GM12878 (cell line): ENCODE measurements around the gene TASOR2.

Experiments used
- BACH1 ChIP-seq: fragments of 450-650 bp; IDR thresholded peaks from 2 replicates; pipeline ENCODE4 v1.6.1; 2017; ENCODE audit warnings: mild to moderate bottlenecking, borderline replicate concordance
- CEBPB ChIP-seq, 2 experiments: fragments of 150-350 bp in 1 of 2; IDR thresholded peaks; 2 replicates each; pipeline ENCODE4 v1.6.1; 2012 to 2014; ENCODE audit warnings: low read depth in 2 of 2, low read length in 2 of 2, borderline replicate concordance in 1 of 2, inconsistent platforms in 1 of 2
- CHD2 ChIP-seq: IDR thresholded peaks from 2 replicates; pipeline ENCODE4 v1.6.1; 2011; ENCODE audit warnings: low read depth, low read length, improper control_type of control experiment, borderline replicate concordance
- CREB1 ChIP-seq: IDR thresholded peaks from 2 replicates; pipeline ENCODE4 v1.6.1; 2012; ENCODE audit warnings: low read depth, mild to moderate bottlenecking, inconsistent platforms
- EP300 ChIP-seq, 2 experiments: fragments of 150-350 bp in 1 of 2; IDR thresholded peaks; 2 replicates each; pipeline ENCODE4 v1.6.1; 2011 to 2012; ENCODE audit warnings: low read depth in 2 of 2, low read length in 2 of 2, borderline replicate concordance in 1 of 2, improper control_type of control experiment in 1 of 2, inconsistent platforms in 1 of 2; ENCODE audit not compliant: control insufficient read depth in 1 of 2
- GABPA ChIP-seq: IDR thresholded peaks from 2 replicates; pipeline ENCODE4 v1.6.1; 2014; ENCODE audit warnings: antibody characterized with exemption, low read depth, mild to moderate bottlenecking, inconsistent platforms
- JUND ChIP-seq: IDR thresholded peaks from 2 replicates; pipeline ENCODE4 v1.6.1; 2012; ENCODE audit warnings: low read depth, mild to moderate bottlenecking, low read length, improper control_type of control experiment, moderate library complexity
- MEF2A ChIP-seq: IDR thresholded peaks from 2 replicates; pipeline ENCODE4 v1.6.1; 2011; ENCODE audit warnings: low read depth, mild to moderate bottlenecking, low read length, moderate library complexity; ENCODE audit not compliant: insufficient read depth
- PRDM15 ChIP-seq: fragments of 450-650 bp; formaldehyde crosslinking; IDR thresholded peaks from 2 replicates; pipeline ENCODE4 v1.4.0; 2020; ENCODE audit warnings: mild to moderate bottlenecking, moderate library complexity
- REST ChIP-seq: IDR thresholded peaks from 2 replicates; pipeline ENCODE4 v1.6.1; 2012; ENCODE audit warnings: mild to moderate bottlenecking, low read depth, low read length
- TF ChIP-seq, protein P1 (sequence below), 3 experiments: IDR thresholded peaks in 2 of 3; conservative IDR thresholded peaks in 1 of 3; 2 replicates each; pipeline ENCODE4 v1.5.1; 2011; ENCODE audit warnings: low read depth in 3 of 3, low read length in 3 of 3, mild to moderate bottlenecking in 3 of 3, control low read depth in 2 of 3, moderate library complexity in 2 of 3, inconsistent platforms in 1 of 3, mixed read lengths in 1 of 3; ENCODE audit not compliant: control insufficient read depth in 2 of 3, insufficient read depth in 1 of 3; ENCODE audit errors: extremely low read depth in 1 of 3

DNA sequence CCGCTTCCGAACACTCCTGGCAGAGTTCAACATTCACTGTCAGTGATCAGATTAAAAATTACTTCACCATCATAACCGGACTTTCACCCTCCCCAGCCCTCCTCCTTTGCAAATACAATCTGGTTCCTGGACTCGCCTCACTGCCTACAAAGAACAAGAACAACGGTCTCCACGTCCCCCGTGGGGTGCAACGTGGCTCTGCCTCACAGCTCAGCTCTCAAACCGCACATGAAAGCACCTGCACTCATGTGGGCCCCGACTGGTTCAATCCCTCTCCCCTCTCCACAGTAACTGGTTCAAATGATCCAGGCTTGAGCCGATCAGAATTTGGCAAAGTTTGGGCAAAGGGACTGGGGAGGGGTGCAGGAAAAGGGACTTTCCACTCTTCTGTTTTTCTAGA, 39.3 kb upstream of the TASOR2 start:
- TF ChIP-seq JUND (no peak), PRDM15 (CRISPR knock-in tag) (no peak), EP300 (IDR thresholded peaks at IDR 0.05; ENCODE audit: borderline replicate concordance in 1 of 2, control insufficient read depth in 1 of 2, low read depth in 2 of 2, low read length in 2 of 2) (no peak), BACH1 (no peak), REST (no peak), CHD2 (no peak), CREB1 (no peak), CEBPB (IDR thresholded peaks at IDR 0.05; ENCODE audit: borderline replicate concordance in 1 of 2, low read depth in 2 of 2, low read length in 2 of 2) (no peak), GABPA (no peak), MEF2A (no peak)
- TF ChIP-seq, protein P1, sequence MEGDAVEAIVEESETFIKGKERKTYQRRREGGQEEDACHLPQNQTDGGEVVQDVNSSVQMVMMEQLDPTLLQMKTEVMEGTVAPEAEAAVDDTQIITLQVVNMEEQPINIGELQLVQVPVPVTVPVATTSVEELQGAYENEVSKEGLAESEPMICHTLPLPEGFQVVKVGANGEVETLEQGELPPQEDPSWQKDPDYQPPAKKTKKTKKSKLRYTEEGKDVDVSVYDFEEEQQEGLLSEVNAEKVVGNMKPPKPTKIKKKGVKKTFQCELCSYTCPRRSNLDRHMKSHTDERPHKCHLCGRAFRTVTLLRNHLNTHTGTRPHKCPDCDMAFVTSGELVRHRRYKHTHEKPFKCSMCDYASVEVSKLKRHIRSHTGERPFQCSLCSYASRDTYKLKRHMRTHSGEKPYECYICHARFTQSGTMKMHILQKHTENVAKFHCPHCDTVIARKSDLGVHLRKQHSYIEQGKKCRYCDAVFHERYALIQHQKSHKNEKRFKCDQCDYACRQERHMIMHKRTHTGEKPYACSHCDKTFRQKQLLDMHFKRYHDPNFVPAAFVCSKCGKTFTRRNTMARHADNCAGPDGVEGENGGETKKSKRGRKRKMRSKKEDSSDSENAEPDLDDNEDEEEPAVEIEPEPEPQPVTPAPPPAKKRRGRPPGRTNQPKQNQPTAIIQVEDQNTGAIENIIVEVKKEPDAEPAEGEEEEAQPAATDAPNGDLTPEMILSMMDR (IDR thresholded peaks at IDR 0.05 in 2 of 3, conservative IDR thresholded peaks at IDR 0.05 in 1 of 3; ENCODE audit: control insufficient read depth in 2 of 3, extremely low read depth in 1 of 3, insufficient read depth in 1 of 3, low read depth in 3 of 3, low read length in 3 of 3), result no peak
